ENCODE results near the gene NEK10. TPM values are rescaled to one million over a fixed set of nuclear protein-coding genes. Genes with fewer than 3 reads are reported as not detected.

Gene NEK10
- total and polyA plus RNA-seq, 2 donors (not counting 3 experiments of a cell fraction or from before 2014, with no cell fraction given) = 0.32 to 5.0 TPM

- Histone ChIP-seq H3K79me2 (ENCODE audit: control insufficient read depth, insufficient read depth, low read length) (no peaks in the 10 kb centered on the region), H3K4me3 (replicated peaks in 1 of 3; ENCODE audit: insufficient read depth in 1 of 3, low read depth in 1 of 3, low read length in 3 of 3) (no peak overlapping the region), H3K27ac (ENCODE audit: insufficient read depth, low read depth, low read length) (no peak overlapping the region), H2AFZ (ENCODE audit: low read depth, low read length) (no peak overlapping the region), H3K27me3 (ENCODE audit: control insufficient read depth in 2 of 2, insufficient read depth in 2 of 2, low read length in 2 of 2) (no peaks in the 10 kb centered on the region), H3K4me1 (ENCODE audit: control insufficient read depth, extremely low read depth, insufficient read depth, low read length) (no peaks in the 10 kb centered on the region), H3K9me1 (replicated peaks; ENCODE audit: control insufficient read depth, extremely low read depth, insufficient read depth, low read length) (no peaks in the 10 kb centered on the region), H3K36me3 (ENCODE audit: control insufficient read depth in 2 of 2, extremely low read depth in 1 of 2, insufficient read depth in 2 of 2, low read length in 2 of 2) (no peaks in the 10 kb centered on the region), H3K4me2 (ENCODE audit: insufficient read depth, low read length) (no peak overlapping the region), H3K9ac (replicated peaks; ENCODE audit: extremely low read depth, insufficient read depth, low read length) (no peak overlapping the region), H3K9me3 (replicated peaks; ENCODE audit: control insufficient read depth, insufficient read depth, low read length) (no peaks in the 10 kb centered on the region), H4K20me1 (replicated peaks; ENCODE audit: control insufficient read depth, extremely low read depth, insufficient read depth, low read length) (no peaks in the 10 kb centered on the region)
- ChIA-PET CTCF (no interaction called here), POLR2A (no interaction called here)
- DNase-seq (ENCODE audit: low read depth, low spot score) = no peak
- FAIRE-seq = no peak
- intact Hi-C loops (cut with micrococcal nuclease) = no loop called here
- dilution Hi-C loops (cut with MboI; ENCODE audit: extremely low pct_ligation_motif_present, low sequenced_read_pairs) = no loop called here
- BruUV-seq (replicated peaks) = no TSS peak
- TF ChIP-seq EZH2 (IDR thresholded peaks at IDR 0.05; ENCODE audit: borderline replicate concordance, low read depth, low read length, severe bottlenecking) = no peak
- TF ChIP-seq JUN (IDR thresholded peaks at IDR 0.05; ENCODE audit: borderline replicate concordance, insufficient read depth, insufficient read length, low read depth) = no peak
- no peak for TF ChIP-seq CTCF (IDR thresholded peaks at IDR 0.05; ENCODE audit: extremely low read depth in 1 of 2, insufficient read depth in 1 of 2, low read depth in 1 of 2, low read length in 2 of 2)
- TF ChIP-seq MAX (IDR thresholded peaks at IDR 0.05; ENCODE audit: insufficient read depth, insufficient read length) = no peak
- no peak for TF ChIP-seq MYC (IDR thresholded peaks at IDR 0.05; ENCODE audit: low read depth, low read length)
- no peak for TF ChIP-seq POLR2A (IDR thresholded peaks at IDR 0.05; ENCODE audit: low read depth, low read length)
- TF ChIP-seq FOS (IDR thresholded peaks at IDR 0.05; ENCODE audit: borderline replicate concordance, insufficient read depth, low read length) = no peak
- TF ChIP-seq GATA2 (IDR thresholded peaks at IDR 0.05; ENCODE audit: insufficient read depth, insufficient read length, low read depth, low read length) = no peak
- TF ChIP-seq POLR2AphosphoS5 (IDR thresholded peaks at IDR 0.05; ENCODE audit: insufficient read depth, low read depth, low read length) = no peak
These were observed 192.9 kb downstream of the NEK10 start for GRCh38 chr3:27176256-27176655.
